HG03378 (cell line): ENCODE measurements around the gene CLDN15.
"Not testable (repeated sequence)": the region's sequence is repeated elsewhere in the genome, so short reads cannot be mapped to it uniquely, and the experiment has no call there.

Source experiments
- ATAC-seq: cut with Tn5 transposase; IDR thresholded peaks from one replicate; pipeline ENCODE4 v1.9.1; 2021; ENCODE audit warnings: mild to moderate bottlenecking, moderate library complexity; ENCODE audit not compliant: unreplicated experiment

Gene CLDN15, protein sequence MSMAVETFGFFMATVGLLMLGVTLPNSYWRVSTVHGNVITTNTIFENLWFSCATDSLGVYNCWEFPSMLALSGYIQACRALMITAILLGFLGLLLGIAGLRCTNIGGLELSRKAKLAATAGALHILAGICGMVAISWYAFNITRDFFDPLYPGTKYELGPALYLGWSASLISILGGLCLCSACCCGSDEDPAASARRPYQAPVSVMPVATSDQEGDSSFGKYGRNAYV

DNA sequence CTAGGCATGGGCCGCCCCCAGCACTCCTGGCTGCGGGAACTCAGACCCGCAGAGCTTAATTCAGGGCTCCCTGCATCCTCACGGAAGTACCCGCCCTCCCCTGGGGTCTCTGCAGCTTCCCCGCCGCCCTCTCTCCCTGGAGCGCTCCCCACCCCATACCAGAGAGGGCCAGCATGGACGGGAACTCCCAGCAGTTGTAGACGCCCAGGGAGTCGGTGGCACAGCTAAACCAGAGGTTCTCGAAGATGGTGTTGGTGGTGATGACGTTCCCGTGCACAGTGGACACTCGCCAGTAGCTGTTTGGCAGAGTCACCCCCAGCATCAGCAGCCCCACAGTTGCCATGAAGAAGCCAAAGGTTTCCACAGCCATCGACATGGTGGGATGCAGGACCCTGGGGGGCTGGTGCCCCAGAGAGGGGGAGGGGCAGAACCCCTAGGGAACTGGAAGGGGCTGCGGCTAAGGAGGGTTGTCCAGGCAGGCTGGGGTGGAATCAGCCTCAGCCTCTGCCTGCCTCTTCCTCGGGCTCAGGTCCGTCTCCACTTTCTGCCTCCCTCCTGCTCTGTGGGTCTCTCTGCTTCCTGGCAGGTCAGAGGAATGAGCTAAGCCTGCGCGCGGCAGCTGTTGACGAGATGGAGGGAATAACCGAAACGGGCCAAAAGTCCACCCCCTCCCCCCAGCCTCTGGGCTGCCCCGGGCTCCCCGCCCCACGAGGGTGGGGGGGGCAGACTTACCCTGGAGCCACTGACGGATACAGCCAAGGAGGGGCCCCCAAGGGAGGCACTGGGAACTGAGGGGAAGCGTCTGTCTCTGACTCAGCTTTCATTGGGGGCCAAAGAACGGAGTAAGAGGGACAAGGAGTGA lies at the start of gene CLDN15:
Gene CLDN15 (minus strand): TSS at position 597 of the 862 bp plus-strand sequence. CDS start 221 bp downstream, at position 376.
- no peak for ATAC-seq

DNA sequence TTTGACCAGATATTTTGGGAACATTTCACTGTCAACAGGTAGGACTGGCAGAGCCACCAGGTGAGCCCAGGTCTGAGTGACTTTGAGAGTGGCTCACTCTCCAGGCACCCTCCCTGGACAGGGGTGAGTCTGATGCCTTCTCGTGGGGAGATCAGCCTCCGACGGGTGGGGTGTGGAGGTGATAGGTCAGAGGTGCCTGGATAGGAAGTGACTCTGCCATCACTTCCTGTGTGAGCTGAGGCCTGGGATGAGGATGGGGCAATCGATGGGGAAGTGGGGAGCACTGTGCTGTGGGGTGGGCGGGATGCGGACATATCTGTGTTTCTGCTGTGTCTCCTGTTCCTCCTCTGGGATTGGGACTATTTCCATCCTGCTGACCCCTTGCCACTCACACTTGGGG lies 49.4 kb upstream of the CLDN15 start:
- no peak for ATAC-seq

DNA sequence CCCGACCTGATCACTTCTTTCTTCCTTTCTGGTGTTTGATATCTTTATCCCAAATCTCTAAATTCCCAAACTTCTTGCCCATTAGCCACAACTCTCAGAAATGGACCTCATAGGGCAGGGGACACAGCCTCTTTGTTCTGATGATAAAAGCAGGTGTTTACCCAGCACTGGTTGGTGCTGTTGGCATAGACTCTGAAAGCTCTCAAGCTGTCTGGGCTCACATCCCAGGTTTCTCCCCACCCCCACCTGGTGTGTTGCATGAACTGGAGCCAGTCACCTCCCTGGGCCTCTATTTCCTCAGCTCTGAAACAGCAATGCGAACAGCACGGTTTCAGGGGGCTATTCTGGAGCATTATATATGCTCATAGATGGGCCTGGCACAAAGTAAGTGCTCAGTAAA lies 48.3 kb upstream of the CLDN15 start:
- ATAC-seq, result not testable (repeated sequence)

DNA sequence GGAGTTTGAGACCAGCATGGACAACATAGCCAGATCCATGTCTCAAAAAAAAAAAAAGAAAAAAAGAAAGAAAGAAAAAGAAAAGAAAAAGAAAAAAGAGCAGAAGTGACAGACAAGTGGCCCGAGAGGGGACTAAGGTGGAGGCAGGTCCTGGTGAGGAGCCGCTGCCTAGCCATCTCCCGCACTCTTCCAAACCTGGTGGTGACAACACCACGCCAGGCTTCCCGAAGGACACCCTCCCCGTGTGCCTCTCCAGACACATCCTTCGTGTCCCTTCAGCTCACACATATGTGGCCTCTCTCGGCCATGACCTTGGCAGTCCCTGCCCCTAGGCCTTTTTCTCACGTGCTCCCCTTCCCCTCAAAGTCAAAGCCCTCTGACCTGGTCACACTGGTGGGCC lies 47.6 kb upstream of the CLDN15 start:
- ATAC-seq, result no peak

DNA sequence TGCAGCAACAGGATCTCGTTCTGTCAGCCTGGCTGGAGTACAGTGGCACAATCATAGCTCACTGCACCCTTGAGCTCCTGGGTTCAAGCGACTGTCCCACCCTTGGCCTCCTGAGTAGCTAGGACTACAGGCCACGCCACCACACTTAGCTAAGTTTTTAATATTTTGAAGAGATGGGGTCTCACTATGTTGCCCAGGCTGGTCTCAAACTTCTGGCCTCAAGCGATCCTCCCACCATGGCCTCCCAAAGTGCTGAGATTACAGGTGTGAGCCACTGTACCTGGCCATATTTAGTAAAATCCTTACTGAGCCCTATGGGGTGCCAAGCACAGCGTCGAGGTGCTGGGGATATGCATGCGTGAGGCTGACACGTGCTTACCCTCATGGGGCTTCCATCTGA lies 43.3 kb upstream of the CLDN15 start:
- not testable (repeated sequence) for ATAC-seq

DNA sequence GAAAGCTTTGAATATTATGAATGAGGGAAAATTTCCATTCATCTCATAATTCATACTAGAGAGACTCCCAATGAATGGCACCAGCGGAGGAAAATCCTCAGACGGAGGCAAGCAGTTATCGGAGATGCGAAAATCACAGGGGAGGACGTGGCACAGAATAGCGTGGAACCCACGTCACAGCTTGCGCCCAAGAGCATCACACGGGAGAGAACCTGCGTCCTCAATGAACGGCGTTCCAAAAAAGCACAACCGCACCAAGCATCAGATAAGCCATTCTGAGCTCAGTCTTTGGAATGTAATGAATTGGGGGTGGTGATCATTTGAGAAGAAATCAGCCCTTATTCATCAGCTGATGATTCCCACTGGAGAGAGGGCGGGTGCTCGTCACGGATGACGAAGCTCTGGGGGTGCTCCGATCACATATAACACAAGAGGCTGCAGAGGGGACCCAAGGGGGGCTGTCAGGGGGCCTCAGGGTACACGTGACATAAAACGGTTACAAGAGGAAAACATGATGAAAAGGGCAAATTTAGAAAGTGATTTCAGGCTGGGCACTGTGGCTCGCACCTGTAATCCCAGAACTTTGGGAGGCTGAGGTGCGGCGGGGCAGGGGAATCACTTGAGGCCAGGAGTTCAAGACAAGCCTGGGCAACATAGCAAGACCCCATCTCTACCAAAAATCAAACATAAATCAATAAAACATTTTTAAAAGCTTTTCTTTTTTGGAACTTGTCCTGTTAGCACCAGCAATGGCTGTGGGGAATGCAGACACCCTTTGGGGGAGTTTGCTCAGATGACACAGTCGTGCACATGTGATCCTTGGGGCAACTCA lies 41.1 kb upstream of the CLDN15 start:
- no peak for ATAC-seq

DNA sequence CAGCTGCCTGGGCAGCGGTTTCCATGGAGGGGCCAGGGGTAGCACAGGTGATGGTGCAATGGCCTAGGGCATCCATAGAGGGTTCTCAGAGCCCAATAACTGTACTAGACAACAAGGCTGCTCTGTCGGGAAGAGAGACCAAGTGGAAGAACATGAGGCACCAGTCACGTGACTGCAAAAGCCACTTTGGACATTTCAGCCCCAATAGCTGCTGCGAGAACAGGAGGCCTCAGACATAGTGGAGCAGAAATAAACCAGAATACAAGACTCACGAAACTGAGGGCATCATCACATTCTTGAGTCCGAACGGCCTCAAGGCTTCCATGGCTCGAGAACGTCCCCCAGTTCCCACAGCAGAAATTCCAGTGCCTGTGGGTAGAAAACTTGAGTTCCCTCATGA lies 39.6 kb upstream of the CLDN15 start:
- no peak for ATAC-seq

DNA sequence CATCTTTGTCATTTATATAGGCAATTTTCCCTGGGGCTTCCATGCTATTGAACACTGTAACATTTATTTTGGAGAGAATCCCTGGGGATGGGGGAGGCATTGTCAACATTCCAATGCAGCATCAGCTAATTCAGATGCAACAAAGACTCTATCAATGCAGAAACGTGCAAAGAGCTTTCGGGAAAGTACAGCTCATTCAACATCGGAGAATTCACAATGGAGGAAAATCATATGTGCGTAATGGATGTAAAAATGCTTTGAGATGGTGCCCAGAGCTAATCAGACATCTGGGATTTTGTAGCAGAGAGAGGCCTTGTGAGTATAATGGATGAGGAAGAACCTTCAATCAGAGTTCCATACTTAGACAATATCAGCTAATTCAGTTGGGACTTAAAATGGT lies 35.6 kb upstream of the CLDN15 start:
- no peak for ATAC-seq

DNA sequence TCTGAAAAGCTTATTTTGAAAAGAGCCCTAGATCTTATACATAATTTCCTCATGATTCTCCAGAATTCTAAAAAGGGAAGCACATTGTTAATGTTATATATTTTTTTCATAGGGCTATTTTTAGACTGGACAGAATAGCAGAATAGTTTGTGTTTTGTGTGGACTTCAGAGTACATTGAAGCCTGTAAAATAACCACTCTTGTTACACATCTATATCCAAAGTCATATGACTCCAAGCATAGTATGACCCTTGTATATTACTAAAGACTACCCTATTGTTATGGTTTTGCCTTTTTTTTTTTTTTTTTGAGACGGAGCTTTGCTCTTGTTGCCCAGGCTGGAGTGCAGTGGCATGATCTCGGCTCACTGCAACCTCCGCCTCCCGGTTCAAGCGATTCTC lies 33.4 kb upstream of the CLDN15 start:
- ATAC-seq, result no peak

DNA sequence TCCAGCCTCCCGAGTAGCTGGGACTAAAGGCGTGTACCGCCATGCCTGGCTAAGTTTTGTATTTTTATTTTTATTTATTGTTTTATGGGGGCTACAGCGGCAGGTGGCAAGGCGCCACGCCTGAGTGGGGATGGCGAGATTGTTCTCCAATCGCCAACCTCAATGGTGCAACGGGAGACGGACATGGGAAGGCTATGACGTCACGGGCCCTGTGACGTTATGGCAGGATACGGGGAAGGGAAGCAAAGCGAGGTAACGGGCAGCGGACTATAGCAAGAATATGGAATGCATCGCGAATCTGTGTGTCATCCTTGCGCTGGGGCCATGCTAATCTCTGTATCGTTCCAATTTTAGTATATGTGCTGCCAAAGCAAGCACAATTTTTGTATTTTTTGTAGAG lies 32.1 kb upstream of the CLDN15 start:
- no peak for ATAC-seq

DNA sequence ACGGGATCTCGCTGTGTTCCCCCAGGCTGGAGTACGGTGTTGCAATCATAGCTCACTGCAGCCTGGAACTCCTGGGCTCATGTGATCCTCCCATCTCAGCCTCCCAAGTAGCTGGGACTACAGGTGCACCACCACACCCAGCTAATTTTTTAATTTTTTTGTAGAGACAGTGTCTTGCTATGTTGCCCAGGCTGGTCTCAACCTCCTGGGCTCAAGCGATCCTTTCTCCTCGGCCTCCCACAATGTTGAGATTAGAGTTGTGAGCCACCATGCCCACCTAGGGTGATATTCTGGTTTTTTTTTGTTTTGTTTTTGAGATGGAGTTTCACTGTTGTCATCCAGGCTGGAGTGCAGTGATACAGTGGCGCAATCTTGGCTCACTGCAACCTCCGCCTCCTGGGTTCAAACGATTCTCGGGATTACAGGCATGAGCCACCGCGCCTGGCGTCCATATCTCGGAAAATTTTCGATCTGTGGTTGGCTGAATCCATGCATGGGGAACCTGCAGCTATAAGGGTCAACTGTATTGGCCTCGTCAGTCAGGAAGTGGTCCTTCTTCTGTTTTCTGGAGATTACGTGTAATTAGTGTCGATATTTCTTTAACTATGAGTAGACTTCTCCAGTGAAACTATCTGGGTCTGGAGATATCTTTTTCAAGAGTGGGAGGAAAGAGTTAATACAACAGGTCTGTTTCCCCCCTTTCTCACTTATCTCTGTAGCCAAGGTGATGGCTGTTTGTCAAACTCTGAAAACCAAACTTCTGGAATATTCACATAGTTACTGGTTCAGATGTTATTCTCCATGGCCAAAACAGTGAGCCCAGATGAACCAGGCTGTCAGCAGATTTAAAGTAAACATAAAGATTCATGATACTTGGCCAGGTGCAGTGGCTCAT lies 28.3 kb upstream of the CLDN15 start:
- no peak for ATAC-seq

DNA sequence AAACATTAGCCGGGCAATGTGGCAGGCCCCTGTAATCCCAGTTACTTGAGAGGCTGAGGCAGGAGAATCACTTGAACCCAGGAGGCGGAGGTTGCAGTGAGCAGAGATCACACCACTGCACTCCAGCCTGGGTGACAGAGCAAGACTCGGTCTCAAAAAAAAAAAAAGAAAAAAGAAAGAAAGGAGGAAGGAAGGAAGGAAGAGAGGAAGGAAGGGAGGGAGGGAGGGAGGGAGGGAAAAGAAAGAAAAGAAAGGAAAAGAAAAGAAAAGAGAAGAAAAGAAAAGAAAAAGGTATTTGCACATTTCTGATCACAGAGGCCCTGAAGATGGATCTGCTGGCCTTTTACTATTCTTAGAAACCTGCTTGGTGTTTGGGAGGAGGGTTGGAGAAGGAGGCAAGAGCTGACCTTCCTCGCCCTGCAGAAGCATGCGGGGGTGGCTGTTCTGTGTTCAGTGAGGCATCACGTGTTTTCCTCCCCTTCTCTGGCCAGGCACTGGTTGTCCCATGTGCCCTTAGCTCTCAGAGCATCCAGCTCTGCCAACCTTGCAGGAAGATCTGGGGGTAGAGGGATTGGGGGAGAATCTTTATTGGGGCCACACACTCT lies 26.6 kb upstream of the CLDN15 start:
- not testable (repeated sequence) for ATAC-seq

DNA sequence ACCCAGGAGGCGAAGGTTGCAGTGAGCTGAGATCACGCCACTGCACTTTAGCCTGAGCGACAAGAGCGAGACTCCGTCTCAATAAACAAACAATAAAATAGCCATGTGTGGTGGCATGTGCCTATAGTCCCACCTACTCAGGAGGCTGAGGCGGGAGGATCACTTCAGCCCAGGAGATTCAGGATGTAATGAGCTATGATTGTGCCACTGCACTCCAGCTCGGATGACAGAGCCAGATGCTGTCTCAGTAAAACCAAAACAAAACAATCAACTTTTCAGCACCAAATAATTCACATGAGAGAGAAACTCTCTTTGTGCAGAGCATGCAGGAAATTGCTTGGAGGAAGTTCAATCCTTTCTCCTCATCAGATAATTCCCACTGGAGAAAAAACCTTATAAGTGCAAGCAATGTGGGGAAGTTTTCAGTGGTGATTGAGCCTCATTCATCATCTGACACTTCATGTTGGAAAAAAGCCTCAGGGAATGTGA lies 20.7 kb upstream of the CLDN15 start:
- no peak for ATAC-seq

DNA sequence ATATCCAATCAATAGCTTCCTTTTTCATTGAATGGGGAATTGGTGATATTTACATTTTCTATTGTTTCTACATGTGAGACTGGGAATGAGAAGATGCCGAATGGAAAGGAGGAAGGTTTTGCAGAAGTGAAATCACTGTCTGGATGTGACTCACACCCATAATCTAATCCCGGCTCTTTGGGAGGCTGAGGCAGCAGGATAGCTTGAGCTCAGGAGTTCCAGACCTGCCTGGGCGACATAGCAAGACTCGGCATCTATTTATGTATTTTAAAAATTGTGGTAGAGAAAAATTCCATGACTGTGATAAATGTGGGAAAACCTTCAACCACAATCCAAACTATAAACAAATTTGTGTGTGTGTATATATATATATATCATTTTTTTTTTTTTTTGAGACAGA lies 18.2 kb upstream of the CLDN15 start:
- ATAC-seq, result no peak

DNA sequence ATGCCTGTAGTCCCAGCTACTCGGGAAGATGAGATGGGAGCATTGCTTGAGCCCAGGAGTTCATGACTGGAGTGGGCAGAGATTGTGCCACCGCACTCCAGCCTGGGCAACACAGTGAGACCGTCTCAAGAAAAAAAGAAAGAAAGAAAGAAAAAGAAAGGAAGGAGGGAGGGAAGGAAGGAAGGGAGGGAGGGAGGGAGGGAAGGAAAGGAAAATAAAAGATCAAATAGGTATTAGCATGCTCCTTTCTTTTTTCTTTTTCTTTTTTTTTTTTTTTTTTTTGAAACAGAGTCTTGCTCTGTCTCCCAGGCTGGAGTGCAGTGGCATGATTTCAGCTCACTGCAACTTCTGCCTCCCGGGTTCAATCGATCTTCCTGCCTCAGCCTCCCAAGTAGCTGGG lies 15.6 kb upstream of the CLDN15 start:
- ATAC-seq, result not testable (repeated sequence)

DNA sequence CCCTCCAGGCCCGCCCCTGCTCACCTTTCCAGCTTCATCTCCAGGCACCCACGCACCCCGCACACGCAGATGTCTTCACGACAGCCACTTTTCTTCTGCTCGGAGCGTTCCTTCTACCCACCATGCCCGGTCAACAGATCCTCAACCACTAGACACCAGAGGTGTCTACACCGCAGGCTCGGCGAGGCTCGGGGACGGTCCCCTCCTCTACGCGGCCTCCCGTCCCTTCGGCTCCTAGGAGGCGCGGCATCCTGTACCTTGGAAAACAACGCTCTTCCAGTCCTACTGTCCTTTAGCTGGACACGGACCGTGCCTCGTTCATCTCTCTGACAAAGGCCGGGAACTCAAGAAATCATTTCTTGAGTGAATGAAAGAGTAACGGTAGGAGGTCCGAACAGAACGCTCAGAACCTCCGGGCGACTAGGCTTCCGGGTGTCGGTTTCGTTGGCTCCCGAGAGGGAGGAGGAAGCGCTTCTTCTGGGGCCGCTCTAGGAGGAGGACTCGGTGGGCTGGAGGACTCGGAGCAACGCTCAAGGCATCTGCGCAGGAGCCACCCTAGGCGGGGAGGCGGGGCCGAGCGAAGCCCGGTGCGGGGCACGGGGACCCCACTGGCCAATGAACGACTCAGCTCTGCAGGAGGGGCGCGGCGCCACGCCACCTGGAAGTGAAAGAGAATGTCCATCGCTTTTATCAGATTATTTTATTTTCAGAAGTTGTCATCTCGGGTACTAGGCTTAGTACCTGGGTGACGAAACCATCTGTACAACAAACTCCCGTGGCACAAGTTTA lies 14.5 kb upstream of the CLDN15 start:
- ATAC-seq, result peak; percentile 87

DNA sequence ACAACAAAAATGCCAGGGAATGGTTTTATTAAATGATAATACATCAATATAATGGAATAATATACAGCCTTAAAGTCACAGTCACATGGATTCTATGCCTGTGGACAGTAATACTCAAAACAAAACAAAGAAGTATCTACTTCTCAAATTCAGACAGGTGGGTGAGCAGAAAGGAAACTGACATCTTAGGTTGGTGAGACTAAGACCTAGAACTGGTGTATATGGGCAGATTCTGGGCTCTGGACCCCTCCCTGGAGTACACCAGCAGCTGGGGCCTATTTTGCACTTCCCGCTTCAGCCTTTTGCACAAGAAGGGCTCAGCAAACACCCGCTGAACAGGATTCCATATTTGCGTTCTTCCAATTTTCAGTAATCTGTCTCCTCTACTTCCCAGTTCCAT lies 12.7 kb upstream of the CLDN15 start:
- no peak for ATAC-seq

DNA sequence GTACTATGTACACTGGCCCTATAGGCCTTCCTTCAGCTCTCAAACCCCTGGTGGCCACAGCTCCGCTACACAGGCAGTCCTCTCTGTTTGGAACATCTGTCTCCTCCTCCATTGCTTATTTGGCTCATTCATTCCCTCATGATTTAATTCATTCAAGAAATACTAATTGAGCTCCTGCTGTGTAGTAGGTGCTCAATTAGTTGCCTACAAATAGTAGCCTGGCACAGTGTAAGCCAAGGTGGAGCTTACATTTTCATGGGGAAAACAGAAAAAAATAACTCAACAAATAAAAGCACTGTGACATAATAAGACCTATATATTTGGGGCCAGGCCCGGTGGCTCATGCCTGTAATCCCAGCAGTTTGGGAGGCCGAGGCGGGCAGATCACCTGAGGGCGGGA lies 10.7 kb upstream of the CLDN15 start:
- ATAC-seq, result no peak

DNA sequence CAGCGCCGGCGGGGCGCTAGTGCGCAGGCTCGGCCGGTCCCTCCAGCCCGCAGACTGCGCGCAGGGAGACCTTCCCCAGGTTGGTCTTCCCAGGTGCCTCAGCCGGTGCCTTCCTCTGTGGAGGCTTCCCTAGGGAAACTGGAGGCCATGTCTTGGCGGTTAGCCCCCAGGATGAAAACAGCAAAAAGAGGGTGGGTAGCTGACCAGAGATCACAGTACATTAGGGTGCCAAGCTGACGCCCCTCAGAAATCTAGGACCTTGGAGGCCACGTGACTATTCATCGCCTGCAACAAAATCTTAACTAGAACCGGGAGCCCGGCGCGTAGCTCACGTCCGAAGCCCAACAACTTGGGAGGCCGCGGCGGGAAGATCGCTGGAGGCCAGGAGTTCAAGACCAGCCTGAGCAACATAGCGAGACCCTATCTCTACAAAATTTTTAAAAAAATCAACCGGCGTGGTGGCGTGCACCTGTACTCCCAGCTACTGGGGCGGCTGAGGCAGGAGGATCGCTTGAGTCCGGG lies 7.6 kb upstream of the CLDN15 start:
- no peak for ATAC-seq
